ENCODE data around the gene SLC35F1. TPM values are rescaled to one million over a fixed set of nuclear protein-coding genes. Genes with fewer than 3 reads are reported as not detected.

Gene SLC35F1
- total RNA-seq, 1 donor from 2014 or later: not detected

GRCh38 chr6:118305081-118305480 is 398.0 kb downstream of the SLC35F1 start:
- intact Hi-C loops (cut with DNase I): no loop called here
- peaks cover 13 to 24% of the 10 kb centered on the region in 2 donors for H3K4me1 ChIP-seq
- H3K36me3 ChIP-seq: no peaks in the 10 kb centered on the region
- H3K27ac ChIP-seq: peak overlapping the region; percentile 83 to 85
- DNase-seq (ENCODE audit: low spot score in 2 of 2): no peak
- no peak for TF ChIP-seq CTCF (IDR thresholded peaks at IDR 0.05)
- no peaks in the 10 kb centered on the region for H3K27me3 ChIP-seq
- no peak overlapping the region for H3K4me3 ChIP-seq
- no peaks in the 10 kb centered on the region for H3K9me3 ChIP-seq

GRCh38 chr6:118306392-118307238 is 399.6 kb downstream of the SLC35F1 start:
- peaks cover 13 to 24% of the 10 kb centered on the region in 2 donors for H3K4me1 ChIP-seq
- no peak overlapping the region for H3K4me3 ChIP-seq
- intact Hi-C loops (cut with DNase I): no loop called here
- H3K27ac ChIP-seq: peak overlapping the region; percentile 83 to 85
- H3K36me3 ChIP-seq: no peaks in the 10 kb centered on the region
- H3K27me3 ChIP-seq: no peaks in the 10 kb centered on the region
- TF ChIP-seq CTCF (IDR thresholded peaks at IDR 0.05): no peak
- DNase-seq (ENCODE audit: low spot score in 2 of 2): no peak
- H3K9me3 ChIP-seq: no peaks in the 10 kb centered on the region

GRCh38 chr6:118307581-118307980 is 400.5 kb downstream of the SLC35F1 start:
- Histone ChIP-seq H3K9me3 (no peaks in the 10 kb centered on the region), H3K27me3 (no peaks in the 10 kb centered on the region), H3K36me3 (no peaks in the 10 kb centered on the region), H3K4me1 (peaks cover 13 to 24% of the 10 kb centered on the region in 2 donors), H3K27ac (peak overlapping the region; percentile 83 to 85), H3K4me3 (no peak overlapping the region)
- peak in 1 of 2 donors; percentile 81 for DNase-seq (ENCODE audit: low spot score in 2 of 2)
- no peak for TF ChIP-seq CTCF (IDR thresholded peaks at IDR 0.05)
- intact Hi-C loops (cut with DNase I): no loop called here

GRCh38 chr6:118309337-118310093 is 402.5 kb downstream of the SLC35F1 start:
- intact Hi-C loops (cut with DNase I): no loop called here
- Histone ChIP-seq H3K9me3 (no peaks in the 10 kb centered on the region), H3K4me3 (no peak overlapping the region), H3K27me3 (no peaks in the 10 kb centered on the region), H3K4me1 (peaks cover 13 to 28% of the 10 kb centered on the region in 2 donors), H3K36me3 (no peaks in the 10 kb centered on the region), H3K27ac (peak overlapping the region; percentile 83 to 85)
- DNase-seq (ENCODE audit: low spot score in 2 of 2): no peak
- TF ChIP-seq CTCF (IDR thresholded peaks at IDR 0.05): no peak

- H3K4me1 ChIP-seq: peaks cover 2 to 35% of the 10 kb centered on the region in 2 donors
- peak overlapping the region; percentile 83 to 91 for H3K27ac ChIP-seq
Observed at GRCh38 chr6:118313208-118313607, 406.1 kb downstream of the SLC35F1 start.

More at GRCh38 chr6:118313208-118313607, 406.1 kb downstream of the SLC35F1 start:
- H3K4me3 ChIP-seq: no peak overlapping the region
- TF ChIP-seq CTCF (IDR thresholded peaks at IDR 0.05): no peak
- no peaks in the 10 kb centered on the region for H3K36me3 ChIP-seq
- H3K27me3 ChIP-seq: no peaks in the 10 kb centered on the region
- intact Hi-C loops (cut with DNase I): no loop called here
- no peak for DNase-seq (ENCODE audit: low spot score in 2 of 2)
- H3K9me3 ChIP-seq: no peaks in the 10 kb centered on the region
